SK-N-DZ (cell line): Measurements from ENCODE around the gene ZRANB2. TPM values are rescaled to one million over a fixed set of nuclear protein-coding genes. Genes with fewer than 3 reads are reported as not detected.
A peak's percentile ranks its signal among the peaks of the same experiment; 100 is the strongest.

ENCODE experiments used
- DNase-seq: peaks from one replicate; pipeline ENCODE4 v3.0.0-alpha.2; 2015; ENCODE audit warnings: low spot score
- polyA plus RNA-seq, 2 experiments: library from polyadenylated mRNA; depleted of rRNA; stranded (reverse); fragments of >200 nt; gene quantifications; 2 replicates each; pipeline ENCODE4 v1.2.3, GENCODE V29; 2014

ZRANB2 gene, protein sequence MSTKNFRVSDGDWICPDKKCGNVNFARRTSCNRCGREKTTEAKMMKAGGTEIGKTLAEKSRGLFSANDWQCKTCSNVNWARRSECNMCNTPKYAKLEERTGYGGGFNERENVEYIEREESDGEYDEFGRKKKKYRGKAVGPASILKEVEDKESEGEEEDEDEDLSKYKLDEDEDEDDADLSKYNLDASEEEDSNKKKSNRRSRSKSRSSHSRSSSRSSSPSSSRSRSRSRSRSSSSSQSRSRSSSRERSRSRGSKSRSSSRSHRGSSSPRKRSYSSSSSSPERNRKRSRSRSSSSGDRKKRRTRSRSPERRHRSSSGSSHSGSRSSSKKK
- polyA plus RNA-seq (2014; cell fraction: cytosol; rRNA removed), result 45.7 and 53.3 TPM in 2 replicates
- polyA plus RNA-seq (2014; cell fraction: nucleus; rRNA removed), result 404 and 592 TPM in 2 replicates

DNA sequence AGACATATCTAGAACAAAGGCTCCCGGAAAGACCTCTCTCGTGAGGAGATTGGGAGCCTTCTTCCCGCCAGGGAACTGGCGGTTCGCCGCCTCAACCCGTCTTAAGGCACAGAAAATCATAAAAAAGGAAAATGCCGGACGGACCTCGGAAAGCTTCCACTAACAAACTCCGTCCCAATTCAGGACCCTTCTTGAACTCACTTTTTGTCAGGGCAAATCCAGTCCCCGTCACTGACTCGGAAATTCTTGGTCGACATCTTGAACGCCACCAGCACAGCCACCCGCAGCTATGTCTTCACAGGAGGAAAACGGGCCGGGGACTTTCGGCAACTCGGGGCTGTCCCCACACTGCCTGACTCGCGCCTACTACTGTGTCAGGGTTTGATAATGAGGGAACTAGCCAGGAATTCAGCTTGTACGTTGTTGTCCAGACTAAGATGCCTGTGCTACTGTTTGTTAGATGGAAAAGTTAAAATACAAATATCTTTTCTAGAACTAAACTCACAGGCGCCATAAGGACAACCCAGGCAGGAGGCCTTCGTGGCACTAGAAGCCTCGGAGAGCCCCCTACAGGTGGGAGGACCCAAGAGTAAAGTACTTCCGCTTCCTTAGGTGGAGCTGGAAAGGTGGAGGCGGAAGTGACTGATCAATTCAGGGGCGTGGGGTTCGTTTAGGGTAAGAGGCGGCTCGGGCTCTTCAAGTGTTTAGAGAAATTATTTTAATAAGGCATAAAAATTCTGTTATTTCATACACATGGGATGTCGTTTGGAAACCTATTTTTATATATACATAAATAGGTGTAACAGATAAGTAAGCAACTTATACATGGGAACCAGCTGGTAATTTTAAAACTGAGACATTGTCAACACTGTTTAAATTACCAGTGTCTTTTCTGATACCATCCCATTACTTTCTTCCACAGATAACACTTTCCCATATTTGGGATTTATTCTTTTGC is at the start of gene ZRANB2:
ZRANB2 (minus strand) TSS at position 297 of the 958 bp plus-strand sequence; CDS start at position 257, 40 bp downstream.
- DNase-seq, result peak; percentile 97

DNA sequence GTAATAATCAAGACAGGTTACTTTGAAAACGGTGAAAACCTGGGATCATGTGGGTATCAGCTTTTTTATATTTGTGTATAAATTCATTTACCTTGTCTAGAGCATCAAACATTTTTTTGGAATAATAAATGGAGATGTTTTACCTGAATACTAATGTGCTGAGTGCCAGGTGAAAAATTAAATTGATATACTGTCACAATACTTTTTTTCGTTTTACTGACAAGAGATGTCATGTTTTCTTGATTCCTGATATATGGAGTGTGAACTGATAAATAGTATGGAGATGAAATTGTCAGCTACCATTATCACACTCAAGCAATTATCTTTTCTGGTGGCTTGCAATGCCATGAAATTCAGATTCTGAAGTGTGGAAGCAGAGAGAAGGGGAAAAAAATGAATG is 47.2 kb upstream of the ZRANB2 start:
- no peak for DNase-seq

DNA sequence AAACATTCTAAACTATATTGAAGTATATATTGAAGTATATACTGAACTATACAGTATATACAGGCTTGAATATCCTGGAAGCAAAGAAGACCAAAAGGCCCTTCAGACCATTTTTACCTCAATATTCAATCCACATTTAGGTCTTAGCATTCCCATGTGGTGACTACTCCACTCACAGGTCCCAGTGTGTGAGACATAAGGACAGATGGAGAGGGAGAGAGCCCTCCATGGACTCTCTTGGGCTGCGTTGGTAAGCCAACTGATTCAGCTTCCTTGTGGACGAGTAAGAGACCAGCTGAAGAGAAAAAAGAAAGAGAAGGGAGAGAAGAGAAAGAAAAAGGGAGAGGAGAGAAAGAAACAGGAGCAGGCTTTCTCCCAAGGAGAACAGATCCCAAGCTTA is 37.3 kb upstream of the ZRANB2 start:
- DNase-seq, result no peak

DNA sequence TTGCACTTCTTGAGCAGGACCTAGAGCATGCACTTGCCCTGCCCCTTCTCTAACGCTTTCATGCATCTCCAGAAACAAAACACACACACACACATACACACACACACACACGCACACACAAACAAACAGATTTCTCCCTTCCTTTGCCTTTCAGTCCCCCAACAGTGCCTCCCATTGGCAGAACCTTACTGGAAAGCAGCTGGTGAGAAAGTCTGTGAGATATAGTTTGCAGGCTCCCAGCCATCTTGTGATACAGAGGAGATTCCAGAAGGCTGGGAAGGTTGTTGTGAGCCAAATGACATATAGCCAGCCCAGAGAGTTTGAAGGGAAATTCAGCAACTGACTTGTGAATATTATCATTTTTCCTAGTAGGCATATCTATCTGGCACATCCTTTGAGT is 35.9 kb upstream of the ZRANB2 start:
- no peak for DNase-seq

DNA sequence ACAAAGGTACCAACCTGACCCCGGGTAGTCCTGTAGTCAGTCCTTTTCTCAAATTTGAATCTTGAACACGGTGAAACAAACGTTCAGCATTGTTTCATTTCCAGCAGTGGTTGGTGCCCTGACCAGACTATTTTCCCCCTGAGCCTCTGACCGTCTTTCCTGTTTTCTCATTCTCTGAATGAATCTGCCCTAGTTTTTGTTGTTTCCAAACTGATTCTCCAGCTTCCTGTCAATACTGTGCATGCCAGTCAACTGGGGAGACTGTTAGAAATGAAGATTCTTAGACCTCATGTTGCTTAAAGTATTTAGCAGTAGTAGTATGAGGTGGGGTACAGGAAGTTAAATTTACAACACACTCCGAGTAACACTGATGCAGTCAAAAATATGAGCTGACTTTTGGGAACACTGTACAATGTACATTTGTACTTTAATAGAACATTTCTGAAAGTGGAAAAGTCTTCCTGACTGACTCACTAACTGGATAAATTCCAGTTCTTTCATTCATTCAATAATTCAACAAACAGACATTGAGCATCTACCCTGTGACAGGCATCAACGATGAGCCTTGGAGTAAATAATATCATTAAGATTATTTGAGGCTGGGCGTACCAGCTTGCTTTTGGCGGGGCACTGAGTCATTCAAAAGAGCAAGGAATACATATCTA is 26.0 kb upstream of the ZRANB2 start:
- no peak for DNase-seq

DNA sequence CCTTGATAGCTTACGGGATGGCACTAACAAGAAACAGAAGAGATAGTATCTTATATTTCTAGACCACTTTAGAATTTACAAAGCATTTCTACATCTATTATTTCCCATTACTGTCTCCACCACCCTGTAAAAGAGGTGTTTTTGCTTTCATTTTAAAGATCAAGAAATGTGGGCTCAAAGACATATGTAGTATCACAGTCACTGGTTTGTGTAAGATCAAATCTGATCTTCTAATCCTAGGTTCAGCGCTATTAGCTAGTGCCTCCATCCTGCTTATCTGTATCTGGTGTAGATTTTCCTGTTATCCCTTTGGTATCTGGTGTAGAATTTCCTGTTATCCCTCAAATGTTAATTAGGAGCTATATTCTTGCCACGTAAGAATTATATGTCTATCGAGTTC is 23.6 kb upstream of the ZRANB2 start:
- DNase-seq, result peak; percentile 88

DNA sequence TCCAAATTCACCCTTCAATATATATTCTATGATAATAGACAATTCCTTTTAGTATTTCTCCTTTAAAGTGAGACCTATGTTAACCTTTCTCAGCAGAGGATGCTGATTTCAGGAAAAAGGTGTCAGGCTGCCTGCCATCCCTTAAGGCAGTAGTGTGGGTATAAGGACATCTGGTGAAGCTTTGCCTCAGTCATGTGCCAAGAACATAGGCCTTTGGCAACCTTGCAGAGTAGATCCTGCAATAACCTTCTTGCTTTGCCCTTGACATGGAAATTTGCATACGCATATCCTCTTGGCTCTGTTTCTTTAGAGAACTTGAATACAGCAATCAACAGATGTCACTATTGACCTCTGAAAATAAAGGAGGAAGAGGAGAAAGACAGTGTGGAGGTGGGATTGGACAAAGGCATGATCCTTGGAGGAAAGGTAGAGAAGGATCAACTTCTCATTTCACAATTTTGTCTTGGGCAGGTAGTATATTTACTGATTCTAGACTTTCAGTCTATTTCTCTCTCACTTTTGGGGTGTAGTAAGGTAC is 21.1 kb upstream of the ZRANB2 start:
- no peak for DNase-seq

DNA sequence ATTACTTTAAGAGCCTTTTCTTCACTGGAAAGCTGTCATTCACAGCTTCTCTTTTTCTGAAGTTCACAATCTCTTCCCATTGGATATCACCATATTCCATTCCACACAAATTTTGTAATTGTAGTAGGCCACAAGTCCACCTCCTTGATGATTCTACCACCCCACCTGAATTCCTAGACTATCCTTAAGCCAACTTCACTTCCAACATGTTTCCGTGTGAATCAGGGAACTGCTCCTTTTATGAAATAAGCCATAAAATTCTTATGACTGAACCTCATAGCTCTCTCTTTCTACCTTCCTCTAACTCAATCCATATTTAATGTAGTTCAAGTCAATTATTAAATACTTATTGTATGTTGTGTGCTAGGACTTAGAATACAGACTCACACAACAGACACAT is 16.6 kb upstream of the ZRANB2 start:
- DNase-seq, result no peak

DNA sequence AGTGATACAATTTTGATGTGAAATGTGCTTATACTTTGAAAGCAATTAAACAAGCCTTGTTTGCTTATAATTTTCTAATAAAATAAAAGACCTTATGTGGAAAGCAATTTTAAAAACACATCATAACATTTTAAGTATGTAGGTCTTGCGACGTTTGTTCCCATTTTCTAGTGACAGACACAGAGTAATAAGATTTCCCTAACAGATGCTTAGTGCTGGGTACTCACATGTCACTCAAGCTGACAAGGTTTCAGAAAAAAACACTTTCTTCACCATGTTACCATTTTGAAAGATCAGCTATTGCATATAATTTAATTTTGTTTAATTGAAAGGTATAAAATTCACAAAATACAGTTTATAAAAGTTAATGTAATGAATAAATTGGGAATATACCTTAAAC is 14.1 kb upstream of the ZRANB2 start:
- DNase-seq, result no peak

DNA sequence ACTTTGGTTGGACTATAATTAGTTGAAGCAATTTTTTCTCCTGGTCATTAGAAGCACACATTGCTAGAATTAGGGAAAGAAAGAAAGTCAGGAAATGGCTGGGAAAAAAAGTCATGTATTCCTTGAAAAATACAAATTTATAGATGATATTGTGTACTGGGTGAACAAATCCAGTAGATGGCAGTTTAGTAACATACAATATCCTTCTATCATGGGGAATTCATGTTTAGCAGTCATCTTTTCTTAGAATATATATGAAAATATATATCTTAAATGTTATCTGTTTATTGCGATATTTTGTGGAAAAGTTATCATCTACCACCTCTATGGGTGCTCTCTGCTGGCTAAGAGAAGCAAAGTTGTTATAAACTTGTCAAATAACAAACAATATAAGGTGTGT is 13.1 kb upstream of the ZRANB2 start:
- peak; percentile 21 for DNase-seq

DNA sequence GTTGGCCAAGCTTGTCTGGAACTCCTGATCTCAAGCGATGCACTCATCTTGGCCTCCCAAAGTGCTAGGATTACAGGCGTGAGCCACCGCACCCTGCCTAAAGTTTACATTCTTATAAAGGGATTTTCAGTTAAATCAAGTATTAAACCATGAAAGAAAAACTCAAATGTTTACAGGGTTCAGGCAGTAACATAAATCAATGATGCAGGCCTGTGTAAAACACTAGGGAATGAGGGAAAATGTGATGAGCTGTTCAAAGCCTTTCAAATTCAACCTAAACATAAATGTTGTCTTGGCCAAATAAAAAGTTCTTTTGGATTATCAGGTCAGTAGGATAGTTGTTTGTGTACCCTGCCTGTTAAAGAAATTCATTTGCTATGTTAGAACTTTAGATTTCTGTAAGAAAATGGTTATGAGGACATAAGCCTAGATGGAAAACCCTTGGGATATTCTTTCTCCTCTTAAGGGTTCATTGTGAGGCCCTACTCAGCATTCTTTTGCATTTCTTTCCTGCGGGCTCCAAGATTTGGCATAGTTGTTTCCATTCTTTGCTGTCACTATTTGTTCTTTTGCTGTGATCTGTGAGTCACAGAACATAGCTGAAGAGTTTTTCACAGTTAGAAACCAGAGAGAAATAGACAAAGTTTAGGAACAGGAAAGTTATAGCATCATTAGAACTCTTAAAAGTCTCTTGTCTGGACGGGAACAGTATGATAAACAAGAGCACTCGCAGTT is 8.9 kb upstream of the ZRANB2 start:
- no peak for DNase-seq

DNA sequence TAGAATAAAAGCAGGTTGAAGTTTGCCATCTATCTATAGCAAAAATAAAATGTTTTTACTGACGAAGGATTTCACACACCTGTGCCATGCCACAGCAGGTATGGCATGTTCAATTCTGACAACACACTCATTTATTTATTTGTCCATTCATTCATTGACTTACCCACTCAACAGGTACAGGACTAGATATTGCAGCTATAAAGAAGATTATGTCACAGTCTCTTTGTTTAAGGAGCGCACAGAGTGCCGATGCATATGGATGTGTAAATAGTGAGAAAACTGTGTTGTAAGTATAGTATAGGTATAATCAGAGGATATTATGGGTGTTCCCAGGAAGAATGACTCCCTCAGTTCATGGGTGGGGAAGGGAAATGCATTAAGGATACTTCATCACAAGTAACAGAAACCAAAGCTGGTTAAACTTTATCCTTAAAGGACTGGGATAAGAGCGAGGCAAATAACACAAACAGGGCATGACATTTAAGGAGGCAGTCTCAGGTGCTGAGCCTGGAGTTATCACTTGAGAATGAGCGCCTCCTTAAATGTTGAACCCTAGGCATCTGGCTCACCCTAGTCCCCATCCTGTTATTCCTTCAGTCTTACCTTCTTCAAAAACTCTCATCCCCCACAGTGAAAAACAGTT is 7.9 kb upstream of the ZRANB2 start:
- no peak for DNase-seq

DNA sequence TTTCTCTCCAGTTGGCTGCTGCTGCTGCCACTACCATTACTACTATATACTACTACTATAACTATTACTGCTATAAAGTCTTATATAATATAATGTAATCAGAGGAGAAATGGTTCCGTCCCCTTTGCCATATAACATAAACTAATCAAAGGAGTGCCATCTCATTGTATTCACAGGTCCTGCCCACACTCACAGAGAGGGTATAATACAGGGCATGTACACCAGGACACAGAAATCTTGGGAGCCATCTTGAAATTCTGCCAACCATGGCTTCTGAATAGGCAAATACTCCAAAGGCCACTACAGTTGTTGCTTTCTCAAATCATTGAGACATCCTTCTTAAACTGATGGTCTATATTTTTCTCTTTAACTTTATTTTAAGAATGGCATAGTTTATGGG is 6.9 kb upstream of the ZRANB2 start:
- DNase-seq, result no peak

DNA sequence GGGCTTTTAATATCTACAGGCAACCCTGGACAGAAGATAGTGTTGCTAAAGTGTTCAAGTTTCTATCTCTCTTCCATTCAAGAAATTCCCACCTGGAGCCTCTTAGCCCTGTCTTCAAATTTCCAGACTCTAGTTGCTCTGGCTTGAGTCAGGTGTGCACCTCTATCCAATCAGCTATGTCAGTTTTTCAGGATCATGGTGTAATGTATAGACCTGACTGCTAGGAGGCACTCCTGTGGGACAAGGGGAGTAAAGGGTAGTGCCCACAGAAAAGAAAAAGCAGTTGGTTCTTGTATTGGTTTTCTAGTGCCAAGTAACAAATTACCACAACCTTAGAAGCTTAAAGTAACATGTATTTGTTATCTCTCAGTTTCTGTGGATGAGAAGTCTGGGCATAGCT is 6.2 kb upstream of the ZRANB2 start:
- no peak for DNase-seq

DNA sequence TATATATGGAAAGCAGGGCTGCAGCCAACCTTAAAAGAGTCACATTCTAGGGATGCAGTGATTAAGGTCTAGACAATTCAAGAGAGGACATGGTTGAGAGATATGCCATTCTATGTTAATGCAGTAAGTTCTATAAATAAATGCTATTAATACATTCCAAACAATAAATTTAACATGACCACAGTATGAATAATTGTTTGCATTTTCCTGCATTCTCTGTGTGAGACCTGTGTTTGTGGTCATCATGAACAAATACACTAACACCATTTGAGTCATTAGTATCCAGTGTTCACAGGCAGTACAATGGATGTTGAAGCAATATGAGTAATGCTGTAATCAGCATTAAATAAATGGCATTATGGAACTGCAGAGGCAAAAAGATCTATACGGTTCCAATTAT is 5.5 kb upstream of the ZRANB2 start:
- DNase-seq, result no peak

DNA sequence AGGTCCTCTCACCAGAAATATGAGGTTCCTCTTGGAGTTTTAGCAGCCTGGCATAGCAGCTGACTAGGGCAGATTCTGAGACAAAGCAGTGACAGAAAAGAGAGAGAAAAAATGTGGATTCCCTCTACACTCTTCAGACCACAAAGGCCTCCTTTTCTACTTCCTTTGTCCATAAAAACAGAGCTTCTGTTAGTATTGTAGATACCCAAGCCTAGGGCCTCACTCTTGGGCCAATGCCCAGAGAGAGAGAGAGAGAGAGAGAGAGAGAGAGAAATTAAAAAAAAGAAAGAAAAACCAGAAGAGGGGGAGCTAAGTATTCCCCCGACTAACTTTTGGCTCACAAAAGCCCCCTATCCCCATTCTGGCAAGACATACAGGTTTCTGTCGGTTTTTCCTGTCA is 2.4 kb upstream of the ZRANB2 start:
- DNase-seq, result no peak

DNA sequence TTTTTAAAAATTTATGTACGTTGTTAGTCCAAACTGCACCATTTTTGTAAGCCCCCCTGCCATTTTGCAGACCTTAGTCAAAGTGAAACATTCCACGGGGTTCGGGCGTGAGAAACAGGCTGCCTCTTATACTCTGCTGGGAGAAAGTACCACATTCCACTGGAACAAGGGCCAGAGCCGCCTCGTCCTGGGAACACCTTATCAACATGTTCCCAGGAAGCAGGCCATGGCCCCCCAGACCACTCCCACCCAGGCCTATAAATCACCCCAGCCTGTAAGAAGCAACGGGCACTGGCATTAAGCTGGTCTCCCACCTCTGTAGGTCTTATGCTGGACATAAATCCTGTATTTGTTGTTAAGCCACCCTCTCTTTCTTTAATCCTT is 854 bp upstream of the ZRANB2 start:
- DNase-seq, result peak; percentile 10

DNA sequence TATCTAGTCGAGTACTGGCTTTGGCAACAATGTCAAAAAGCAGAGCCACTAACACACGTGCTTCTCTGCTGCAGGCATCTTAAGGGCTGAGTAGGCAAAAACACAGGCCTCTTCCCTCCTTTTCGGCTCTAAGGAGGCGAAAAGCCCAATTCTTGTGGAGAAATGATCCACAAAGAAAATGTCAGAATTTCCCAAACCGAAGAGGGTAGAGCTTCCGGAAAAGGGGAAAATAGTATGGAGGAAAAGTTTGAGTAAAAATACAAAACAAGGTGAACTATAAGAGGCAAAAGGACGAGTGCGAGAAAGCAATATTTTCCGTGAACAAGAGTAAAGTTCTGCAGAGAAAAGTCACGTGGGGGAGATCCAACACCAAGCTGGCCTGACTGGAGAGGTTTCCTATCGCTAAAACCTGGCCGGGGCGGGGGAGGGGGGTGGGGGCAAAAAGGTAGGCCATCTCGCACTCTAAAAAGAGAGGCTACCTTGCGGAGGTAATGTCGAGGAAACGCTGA is 551 bp downstream of the ZRANB2 start:
- peak; percentile 6 for DNase-seq

DNA sequence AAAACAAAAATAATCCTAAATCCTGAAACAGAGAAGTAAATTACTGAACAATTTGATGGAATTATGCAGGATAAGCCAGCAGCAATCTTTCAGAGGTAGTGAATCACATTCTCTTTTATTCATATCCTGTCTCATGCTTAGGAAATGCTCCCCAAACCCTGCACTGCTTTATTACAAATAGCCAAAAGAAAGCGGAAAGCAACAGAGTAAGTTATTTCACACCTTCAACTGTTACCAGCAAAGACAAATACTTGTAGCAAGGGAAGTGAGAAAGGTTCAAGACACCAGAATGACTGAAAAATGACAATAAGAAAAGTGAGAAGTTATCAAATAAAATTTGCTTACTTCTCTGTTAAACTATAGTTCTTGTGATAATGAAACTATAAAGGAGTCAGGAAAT is 6.2 kb downstream of the ZRANB2 start:
- DNase-seq, result no peak

DNA sequence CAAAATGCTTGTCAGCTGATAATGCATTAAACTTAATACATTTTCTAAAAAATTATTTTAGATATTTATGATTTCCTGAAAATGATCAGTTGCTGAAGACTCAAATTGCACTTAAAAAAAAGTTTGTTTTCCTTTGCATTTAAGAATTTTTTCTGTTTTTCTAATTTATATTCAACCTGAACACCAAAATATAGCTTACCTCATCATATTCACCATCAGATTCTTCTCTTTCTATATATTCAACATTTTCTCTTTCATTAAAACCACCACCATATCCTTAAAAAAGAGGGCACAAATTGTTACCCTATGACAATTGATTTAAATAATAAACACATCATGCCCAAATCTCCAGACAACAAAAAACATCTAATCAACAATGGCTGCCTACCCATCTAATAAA is 8.6 kb downstream of the ZRANB2 start:
- DNase-seq, result no peak
